ENCODE data around the gene GLMP.

GLMP gene

DNA sequence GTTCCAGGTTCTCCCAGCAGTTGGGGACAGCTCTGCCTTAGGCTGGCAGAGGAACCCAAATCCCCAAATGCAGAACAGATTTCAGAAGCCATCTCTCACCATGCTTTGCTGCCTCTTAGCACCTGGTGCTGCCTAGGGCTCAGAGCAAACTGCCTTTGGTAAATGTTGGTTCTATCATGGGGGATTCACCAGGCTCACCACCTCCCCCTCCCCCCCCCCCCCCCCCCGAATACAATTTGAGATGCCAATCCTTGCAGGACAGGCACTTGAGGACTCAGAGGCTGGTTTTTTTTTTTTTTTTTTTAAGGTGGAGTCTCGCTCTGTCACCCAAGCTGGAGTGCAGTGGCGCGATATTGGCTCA, 47.2 kb downstream of the GLMP start:
- no peak for DNase-seq (ENCODE audit: low read depth)

DNA sequence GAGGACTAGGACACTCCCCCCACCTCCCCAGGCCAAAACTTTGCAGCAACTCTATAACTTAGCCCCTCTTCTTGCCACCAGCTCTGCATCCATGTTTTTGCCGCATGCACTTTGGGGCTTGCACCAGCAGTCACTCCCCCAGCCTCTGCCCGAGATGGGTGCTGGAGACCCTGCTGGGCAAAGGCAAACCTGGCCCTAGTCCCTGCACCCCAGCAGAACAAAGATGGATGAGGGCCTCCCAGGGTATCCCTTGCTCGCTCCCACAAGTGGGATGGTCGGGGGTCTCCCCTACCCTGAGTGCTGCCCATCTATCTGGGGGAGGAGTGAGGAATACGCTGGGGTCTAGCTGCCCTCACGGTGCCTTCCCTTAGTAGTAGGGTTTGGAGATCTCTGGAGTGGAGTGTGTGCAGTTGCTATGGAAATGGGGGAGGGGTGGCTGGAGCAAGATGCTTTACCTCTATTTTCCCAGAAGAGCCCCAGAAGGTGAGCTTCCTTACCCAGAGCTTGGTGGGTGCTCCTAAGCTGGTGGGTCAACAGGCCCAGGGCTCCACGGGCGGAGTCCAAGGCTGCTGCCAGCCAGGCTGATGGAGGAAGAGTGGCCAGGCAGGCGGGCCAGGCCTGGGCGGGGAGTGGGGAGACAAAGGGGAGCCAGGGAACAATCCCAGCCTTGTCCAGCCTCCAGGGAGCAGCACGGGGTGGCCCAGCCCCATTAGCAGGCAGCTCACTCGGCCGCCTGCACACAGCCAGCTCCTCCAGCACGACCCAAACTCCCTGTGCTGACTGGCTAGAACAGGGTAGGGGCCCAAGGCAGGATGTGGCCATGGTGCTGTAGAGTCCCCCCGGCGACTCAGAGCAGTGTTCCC, 47.8 kb downstream of the GLMP start, which contains the start of gene PAQR6:
TSS of gene PAQR6 (minus strand) at position 597 of the 863 bp plus-strand sequence. CDS start 1,325 bp downstream, outside the sequence.
- no peak for DNase-seq (ENCODE audit: low read depth)

DNA sequence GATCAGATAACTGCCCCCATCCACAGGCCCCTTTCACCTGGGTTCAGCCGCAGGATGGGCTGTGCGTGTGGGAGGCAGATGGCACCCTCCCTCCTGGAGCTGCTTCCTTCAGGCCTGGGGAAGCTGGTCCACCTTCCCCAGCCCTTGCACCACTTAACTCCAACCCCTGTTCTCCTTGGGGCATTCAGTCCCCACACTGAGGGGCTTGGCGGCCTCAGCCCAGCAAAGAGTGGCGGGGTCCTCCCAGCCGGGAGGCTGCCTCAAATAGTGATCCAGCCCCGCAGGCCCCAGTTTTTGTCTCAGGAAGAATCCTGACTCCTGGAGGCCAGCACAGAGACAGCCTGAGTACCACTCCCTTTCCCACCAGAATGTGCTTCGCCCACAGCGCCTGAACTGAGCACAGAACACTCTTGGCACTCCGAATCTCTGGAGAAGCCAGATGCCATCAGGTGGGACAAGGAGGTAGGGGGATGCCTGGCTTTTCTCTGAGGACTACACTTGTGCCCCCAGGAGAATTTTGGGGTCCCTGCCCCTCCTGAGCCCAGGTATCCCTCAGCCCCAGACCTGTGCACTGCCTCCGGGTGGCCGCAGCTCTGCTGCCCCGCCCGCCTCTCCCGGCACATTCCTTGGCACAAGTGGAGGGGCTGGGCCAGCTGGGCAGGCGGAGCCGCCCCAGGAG, 48.6 kb downstream of the GLMP start:
- no peak for DNase-seq (ENCODE audit: low read depth)

DNA sequence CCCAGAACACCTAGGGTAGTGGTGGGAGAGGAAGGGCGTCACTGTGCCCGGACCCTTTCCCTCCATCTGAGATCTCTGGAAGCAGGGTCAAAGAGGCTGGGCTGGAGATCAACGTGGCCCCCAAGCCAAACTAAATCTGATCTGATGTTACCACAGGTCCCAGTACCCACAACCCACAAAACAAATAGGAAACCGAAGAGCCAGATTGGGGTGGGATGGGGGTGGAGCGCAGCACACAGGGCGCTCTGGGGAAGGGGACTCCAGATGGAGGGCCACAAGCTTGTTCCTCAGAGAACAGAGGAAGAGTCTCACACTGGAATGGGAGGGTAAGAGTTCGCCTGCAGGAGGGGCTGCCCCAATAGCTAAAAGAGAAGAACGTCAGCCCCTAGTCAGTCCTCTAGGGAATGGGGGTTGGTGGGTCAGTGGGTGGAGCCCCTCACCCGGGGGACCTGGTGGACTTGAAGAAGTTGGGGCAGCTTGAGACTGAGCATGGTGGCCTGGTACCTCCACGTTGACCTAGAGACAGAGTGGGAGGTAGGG, 49.2 kb downstream of the GLMP start:
- no peak for DNase-seq (ENCODE audit: low read depth)

DNA sequence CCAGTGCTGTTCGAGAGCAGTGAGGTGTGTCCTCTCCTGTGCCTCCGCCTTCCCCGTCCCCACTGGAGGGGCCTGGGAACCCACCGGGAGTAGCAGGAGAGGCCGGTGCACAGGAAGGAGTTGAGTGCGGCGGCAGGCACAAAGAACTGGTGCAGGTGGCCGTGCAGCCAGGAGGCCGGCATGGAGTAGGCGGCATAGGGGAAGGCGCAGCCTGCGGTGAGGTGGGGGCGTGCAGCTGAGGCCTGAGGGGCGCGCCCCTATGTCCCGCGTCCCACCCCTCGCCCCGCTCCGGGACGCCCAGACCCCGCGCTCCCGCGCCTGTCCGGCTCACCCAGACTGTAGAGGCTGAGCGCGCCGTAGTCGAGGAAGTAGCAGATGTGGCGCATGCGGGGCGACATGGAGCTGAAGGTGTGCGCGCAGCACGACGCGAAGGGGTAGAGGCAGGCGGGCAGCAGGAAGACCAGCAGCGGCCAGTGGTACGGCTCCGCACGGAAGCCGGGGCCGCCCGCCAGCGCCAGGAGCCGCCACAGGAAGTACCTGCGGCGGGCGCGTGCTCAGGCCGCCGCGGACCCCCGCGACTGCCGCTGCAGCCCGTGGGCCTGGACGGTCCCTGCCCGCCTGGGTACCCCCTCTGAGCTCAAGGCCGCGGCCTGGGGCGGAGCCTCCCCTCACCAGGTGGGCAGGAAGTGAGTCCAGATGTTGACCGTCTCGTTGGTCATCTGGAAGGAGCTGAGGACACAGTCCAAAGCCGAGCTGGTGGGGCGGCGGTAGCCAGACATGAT, 49.8 kb downstream of the GLMP start:
- DNase-seq (ENCODE audit: low read depth), result no peak

DNA sequence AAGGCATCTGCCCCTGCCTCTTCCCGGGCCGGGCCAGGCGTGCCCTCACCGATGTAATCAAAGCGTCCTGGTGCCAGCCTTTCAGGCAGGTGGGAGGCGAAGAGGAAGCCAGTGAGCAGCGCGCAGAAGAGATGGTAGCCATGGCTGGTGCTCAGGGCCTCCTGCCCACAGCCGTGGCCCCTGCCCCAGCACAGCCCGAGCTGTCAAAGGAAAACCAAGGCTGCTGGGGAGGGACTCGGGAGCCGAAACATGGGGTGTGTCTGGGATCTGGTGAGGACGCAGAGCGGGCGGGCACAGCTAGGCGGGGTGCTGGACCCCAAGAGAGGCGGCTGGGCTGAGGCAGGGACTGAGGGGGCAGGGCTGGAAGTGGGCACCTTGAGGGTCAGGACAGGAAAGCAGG, 50.8 kb downstream of the GLMP start:
- DNase-seq (ENCODE audit: low read depth), result no peak

DNA sequence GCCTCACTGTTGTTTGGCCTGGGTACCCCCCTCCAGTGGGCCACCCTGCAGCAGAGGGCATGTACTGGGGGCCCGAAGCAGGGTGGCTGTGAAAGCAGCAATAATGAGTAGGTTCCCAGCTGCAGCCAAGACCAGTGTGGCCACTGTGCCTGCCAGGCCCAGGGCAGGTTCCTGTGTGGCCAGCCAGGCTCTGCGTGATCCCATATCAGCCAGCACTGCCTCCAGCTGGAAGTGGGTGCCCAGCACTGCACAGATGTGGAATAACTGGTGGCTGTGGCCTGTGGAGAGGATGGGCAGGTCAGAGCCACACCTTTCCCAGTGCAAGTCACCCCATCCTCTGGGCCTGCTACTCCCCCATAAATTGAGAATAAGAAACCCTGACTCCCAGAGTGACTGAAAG, 51.4 kb downstream of the GLMP start:
- no peak for DNase-seq (ENCODE audit: low read depth)

DNA sequence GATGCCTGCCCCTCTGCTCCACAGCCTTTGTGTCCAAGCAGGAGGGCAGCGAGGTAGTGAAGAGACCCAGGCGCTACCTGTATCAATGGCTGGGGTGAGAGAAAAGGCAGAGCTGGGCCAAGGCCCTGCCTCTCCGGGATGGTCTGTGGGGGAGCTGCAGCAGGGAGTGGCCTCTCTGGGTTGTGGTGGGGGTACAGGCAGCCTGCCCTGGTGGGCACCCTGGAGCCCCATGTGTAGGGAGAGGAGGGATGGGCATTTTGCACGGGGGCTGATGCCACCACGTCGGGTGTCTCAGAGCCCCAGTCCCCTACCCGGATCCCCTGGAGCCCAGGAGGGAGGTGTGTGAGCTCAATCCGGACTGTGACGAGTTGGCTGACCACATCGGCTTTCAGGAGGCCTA, 52.7 kb downstream of the GLMP start:
- DNase-seq (ENCODE audit: low read depth), result no peak

All from amniotic epithelial cell (primary cell).